Glutamatergic neuron (in vitro differentiated cells): ENCODE measurements around the gene CTU2. TPM values are rescaled to one million over a fixed set of nuclear protein-coding genes. Genes with fewer than 3 reads are reported as not detected.

ENCODE experiments used
- DNase-seq: peaks from one replicate; pipeline ENCODE4 v3.0.0; 2022
- H3K27ac Mint-ChIP-seq: one replicate; pipeline ENCODE4 v1.8.0; 2020; ENCODE audit warnings: mild to moderate bottlenecking, mixed read lengths, inconsistent platforms; ENCODE audit not compliant: unreplicated experiment
- H3K27me3 Mint-ChIP-seq: one replicate; pipeline ENCODE4 v1.8.0; 2020; ENCODE audit warnings: mild to moderate bottlenecking, moderate library complexity, mixed read lengths, inconsistent platforms; ENCODE audit not compliant: unreplicated experiment
- H3K36me3 Mint-ChIP-seq: one replicate; pipeline ENCODE4 v1.8.0; 2020; ENCODE audit warnings: mild to moderate bottlenecking, mixed read lengths, inconsistent platforms; ENCODE audit not compliant: unreplicated experiment
- H3K4me1 Mint-ChIP-seq: one replicate; pipeline ENCODE4 v1.8.0; 2020; ENCODE audit warnings: mild to moderate bottlenecking, low read depth, mixed read lengths, inconsistent platforms; ENCODE audit not compliant: unreplicated experiment
- H3K4me3 Mint-ChIP-seq: one replicate; pipeline ENCODE4 v1.8.0; 2020; ENCODE audit warnings: mild to moderate bottlenecking, mixed read lengths, inconsistent platforms; ENCODE audit not compliant: unreplicated experiment
- H3K9me3 Mint-ChIP-seq: one replicate; pipeline ENCODE4 v1.8.0; 2020; ENCODE audit warnings: mild to moderate bottlenecking, moderate library complexity, mixed read lengths, inconsistent platforms; ENCODE audit not compliant: unreplicated experiment
- total RNA-seq: library from RNA; stranded (reverse); fragmentation: NEBNext Ultra II Directional; extraction: Animal tissue kit (Norgen Biotek cat#: 25700); gene quantifications from one replicate; pipeline ENCODE4 v1.2.1, GENCODE V29; 2021; ENCODE audit not compliant: unreplicated experiment
- TF ChIP-seq, protein P1 (sequence below): fragments of 200-600 bp; sonication (generic); IDR thresholded peaks from one replicate; pipeline ENCODE4 v1.5.0; 2021; ENCODE audit not compliant: partially characterized antibody, unreplicated experiment

CTU2 gene
- total RNA-seq, 1 donor from 2014 or later, result 32.4 TPM

DNA sequence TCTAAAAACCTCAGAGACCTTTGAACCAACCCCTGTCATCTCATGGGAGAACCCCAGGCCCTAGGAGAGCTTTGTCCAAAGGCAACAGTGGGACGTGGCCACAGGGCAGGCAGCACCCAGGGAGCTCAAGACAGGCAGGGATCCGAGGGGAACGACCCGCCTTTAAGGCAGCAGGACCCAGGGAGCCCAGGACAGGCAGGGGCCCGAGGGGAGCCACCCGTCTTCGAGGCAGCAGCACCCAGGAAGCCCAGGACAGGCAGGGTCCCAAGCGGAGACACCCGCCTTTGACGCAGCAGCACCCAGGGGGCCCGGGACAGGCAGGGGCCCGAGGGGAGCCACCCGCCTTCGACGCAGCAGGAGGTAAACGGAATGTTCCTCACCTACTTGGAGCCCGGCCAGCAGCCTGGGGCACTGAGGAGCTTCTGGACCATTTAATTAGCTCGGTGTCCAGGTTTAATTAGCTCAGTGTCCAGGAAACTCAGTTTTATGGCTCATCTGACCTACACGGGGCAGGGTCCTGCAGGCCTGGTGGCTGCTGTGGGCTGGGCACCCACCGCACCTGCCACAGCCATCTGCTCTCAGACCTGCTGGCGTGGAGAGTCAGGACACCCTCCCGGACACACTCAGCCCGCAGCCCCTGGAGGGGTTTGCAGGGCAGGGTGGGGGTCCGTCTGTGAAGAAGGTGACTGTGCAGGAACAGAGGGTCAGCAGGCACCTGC, 54.3 kb downstream of the CTU2 start:
- no peaks in the 10 kb centered on the region for H3K9me3 Mint-ChIP-seq
- DNase-seq, result no peak
- peaks cover 7% of the 10 kb centered on the region for H3K4me1 Mint-ChIP-seq
- TF ChIP-seq, protein P1, sequence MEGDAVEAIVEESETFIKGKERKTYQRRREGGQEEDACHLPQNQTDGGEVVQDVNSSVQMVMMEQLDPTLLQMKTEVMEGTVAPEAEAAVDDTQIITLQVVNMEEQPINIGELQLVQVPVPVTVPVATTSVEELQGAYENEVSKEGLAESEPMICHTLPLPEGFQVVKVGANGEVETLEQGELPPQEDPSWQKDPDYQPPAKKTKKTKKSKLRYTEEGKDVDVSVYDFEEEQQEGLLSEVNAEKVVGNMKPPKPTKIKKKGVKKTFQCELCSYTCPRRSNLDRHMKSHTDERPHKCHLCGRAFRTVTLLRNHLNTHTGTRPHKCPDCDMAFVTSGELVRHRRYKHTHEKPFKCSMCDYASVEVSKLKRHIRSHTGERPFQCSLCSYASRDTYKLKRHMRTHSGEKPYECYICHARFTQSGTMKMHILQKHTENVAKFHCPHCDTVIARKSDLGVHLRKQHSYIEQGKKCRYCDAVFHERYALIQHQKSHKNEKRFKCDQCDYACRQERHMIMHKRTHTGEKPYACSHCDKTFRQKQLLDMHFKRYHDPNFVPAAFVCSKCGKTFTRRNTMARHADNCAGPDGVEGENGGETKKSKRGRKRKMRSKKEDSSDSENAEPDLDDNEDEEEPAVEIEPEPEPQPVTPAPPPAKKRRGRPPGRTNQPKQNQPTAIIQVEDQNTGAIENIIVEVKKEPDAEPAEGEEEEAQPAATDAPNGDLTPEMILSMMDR, result no peak
- H3K27ac Mint-ChIP-seq, result no peak overlapping the region
- H3K36me3 Mint-ChIP-seq, result no peaks in the 10 kb centered on the region
- H3K27me3 Mint-ChIP-seq, result no peaks in the 10 kb centered on the region
- no peak overlapping the region for H3K4me3 Mint-ChIP-seq

DNA sequence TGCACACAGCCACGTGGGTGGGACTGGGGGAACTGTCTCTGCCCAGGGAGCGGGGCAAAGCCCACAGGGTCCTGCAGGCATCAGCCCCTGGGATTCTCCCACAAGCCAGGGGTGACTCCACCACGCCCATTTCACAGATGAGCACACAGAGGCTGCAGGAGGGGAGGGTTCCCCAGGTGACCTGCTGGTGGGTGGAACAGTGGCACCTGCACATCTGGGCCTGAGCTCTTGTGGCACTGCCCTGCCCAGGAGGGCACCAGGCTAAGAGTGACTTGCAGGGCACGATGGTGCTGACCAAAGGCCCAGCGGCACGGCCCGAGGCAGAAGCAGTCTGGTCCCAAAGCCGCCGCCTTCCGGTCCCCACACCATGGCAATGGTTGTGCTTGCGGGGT, 54.8 kb downstream of the CTU2 start:
- H3K9me3 Mint-ChIP-seq, result no peaks in the 10 kb centered on the region
- H3K27me3 Mint-ChIP-seq, result no peaks in the 10 kb centered on the region
- TF ChIP-seq, protein P1, result no peak
- no peaks in the 10 kb centered on the region for H3K36me3 Mint-ChIP-seq
- H3K4me3 Mint-ChIP-seq, result no peak overlapping the region
- no peak for DNase-seq
- H3K27ac Mint-ChIP-seq, result no peak overlapping the region
- peaks cover 7% of the 10 kb centered on the region for H3K4me1 Mint-ChIP-seq

DNA sequence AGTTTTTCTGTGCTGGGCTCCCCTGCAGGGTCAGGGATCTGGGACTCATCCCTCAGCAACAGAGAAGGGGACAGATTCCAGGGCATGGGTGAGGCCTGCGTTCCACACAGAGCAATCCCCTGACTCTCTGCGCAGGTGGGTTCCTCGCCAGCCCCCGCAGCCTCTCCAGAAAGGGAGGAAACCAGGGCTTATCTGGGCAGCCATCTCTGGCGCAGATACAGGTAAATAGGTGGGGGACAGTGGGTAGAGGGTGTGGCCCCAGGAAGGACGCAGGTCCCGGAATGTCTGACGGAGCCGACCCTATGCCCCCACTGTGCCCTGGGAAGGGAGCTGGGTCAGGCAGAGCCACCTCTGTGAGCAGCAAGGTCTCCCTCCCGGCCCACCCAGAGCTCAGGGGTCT, 55.5 kb downstream of the CTU2 start:
- Mint-ChIP-seq H3K4me3 (no peak overlapping the region), H3K36me3 (no peaks in the 10 kb centered on the region), H3K27me3 (no peaks in the 10 kb centered on the region), H3K9me3 (no peaks in the 10 kb centered on the region), H3K27ac (no peak overlapping the region), H3K4me1 (peaks cover 7% of the 10 kb centered on the region)
- TF ChIP-seq, protein P1, result no peak
- DNase-seq, result no peak

DNA sequence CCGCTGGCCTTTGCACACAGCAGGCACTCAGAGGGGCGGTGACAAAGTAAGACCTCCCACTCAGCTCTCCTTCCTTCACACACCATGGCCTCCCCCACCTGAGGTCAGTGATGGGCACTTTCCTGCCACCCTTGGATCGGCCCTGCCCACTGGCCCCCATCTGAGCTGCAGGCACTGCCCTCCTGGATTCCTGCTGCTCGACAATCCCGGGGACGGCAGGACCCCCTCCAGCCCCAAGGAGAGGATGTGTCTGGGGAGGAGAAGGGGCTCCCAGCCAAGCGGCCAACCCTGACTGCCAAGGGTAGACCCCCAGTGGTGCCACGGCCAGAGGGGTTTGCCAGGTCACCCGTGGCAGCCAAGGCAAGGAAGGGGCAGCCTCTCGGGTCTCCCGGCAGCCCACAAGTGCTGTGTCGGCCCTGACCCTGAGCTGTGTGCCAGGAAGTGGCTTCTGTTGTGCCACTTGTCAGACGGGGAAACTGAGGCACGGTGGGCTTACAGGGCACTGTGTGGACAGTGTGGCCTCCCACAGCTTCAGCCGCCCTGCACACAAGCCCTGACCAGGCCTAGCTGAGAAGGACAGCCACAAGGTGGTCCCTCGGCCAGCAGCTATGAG, 56.1 kb downstream of the CTU2 start:
- DNase-seq, result no peak
- Mint-ChIP-seq H3K9me3 (no peaks in the 10 kb centered on the region), H3K27ac (no peak overlapping the region), H3K4me1 (peaks cover 12% of the 10 kb centered on the region), H3K27me3 (peaks cover 3% of the 10 kb centered on the region), H3K36me3 (no peaks in the 10 kb centered on the region), H3K4me3 (no peak overlapping the region)
- TF ChIP-seq, protein P1, result no peak

DNA sequence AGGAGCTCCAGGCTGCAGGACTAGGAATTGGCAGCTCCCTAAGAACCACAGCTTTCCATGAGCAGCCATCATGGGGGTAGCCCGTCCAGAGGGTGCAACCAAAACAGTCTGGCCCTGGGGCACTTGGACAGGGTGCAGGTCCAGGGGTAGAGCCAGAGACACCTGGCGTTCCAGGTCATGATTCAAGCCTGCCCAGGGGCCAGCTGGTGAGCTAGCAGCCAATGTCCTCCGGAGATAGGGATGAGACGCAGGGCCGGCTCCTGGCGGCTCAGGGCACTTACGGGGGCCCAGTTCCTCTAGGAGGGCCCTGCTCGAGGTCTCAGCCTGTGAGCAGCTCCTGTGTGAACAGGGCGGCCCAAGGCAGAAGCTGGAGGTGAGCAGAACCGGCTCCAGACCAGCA, 56.6 kb downstream of the CTU2 start:
- Mint-ChIP-seq H3K4me1 (peaks cover 16% of the 10 kb centered on the region), H3K27me3 (peaks cover 3% of the 10 kb centered on the region), H3K9me3 (no peaks in the 10 kb centered on the region), H3K36me3 (no peaks in the 10 kb centered on the region), H3K4me3 (no peak overlapping the region), H3K27ac (no peak overlapping the region)
- TF ChIP-seq, protein P1, result no peak
- no peak for DNase-seq
